SK-N-SH (cell line): ENCODE measurements around the gene SHROOM3. TPM values are rescaled to one million over a fixed set of nuclear protein-coding genes. Genes with fewer than 3 reads are reported as not detected.

Experiments used
- CTCF ChIA-PET: fragments of 300-600, 350-600 bp; formaldehyde crosslinking; extraction: SDS; loops from one replicate; lab custom pipeline; 2021; lab: Yijun Ruan, JAX
- POLR2A ChIA-PET: fragments of 350-600 bp; sonication (Branson Sonifier 250); formaldehyde crosslinking; extraction: SDS; loops from one replicate; lab custom pipeline; 2020; ENCODE audit warnings: antibody characterized with exemption, inconsistent platforms; lab: Yijun Ruan, JAX
- DNase-seq: peaks from one replicate; pipeline ENCODE4 v3.0.0; 2012
- H2AFZ ChIP-seq: fragments of 200-600 bp; sonication (generic); 2 replicates; pipeline ENCODE4 v1.8.1; 2016; ENCODE audit warnings: antibody characterized with exemption, mild to moderate bottlenecking, low read depth
- H3F3A ChIP-seq: fragments of 200-600 bp; sonication (generic); replicated peaks from 2 replicates; pipeline ENCODE3; 2016; ENCODE audit warnings: antibody characterized with exemption, mild to moderate bottlenecking; ENCODE audit not compliant: insufficient read depth
- H3K27ac ChIP-seq, 2 experiments: fragments of 200-500 bp in 1 of 2; fragments of 200-600 bp in 1 of 2; sonication (Bioruptor generic) in 1 of 2; sonication (generic), shearing (Covaris generic) in 1 of 2; 2 replicates each; pipeline versions ENCODE4 v1.5.1 to v1.6.1; 2014 to 2016; ENCODE audit warnings: low read depth in 2 of 2, inconsistent platforms in 1 of 2, low read length in 1 of 2, mild to moderate bottlenecking in 1 of 2, mixed read lengths in 1 of 2
- H3K27me3 ChIP-seq: fragments of 200-600 bp; sonication (generic), shearing (Covaris generic); 2 replicates; pipeline ENCODE4 v1.6.1; 2016; ENCODE audit warnings: mixed run types; ENCODE audit not compliant: insufficient read depth
- H3K36me3 ChIP-seq, 2 experiments: fragments of 200-500 bp in 1 of 2; fragments of 200-600 bp in 1 of 2; sonication (Bioruptor generic) in 1 of 2; sonication (generic) in 1 of 2; replicated peaks in 1 of 2; 2 replicates each; pipeline versions ENCODE3 to v1.5.1; 2014 to 2016; ENCODE audit warnings: low read length in 1 of 2, mild to moderate bottlenecking in 1 of 2; ENCODE audit not compliant: insufficient read depth in 2 of 2, control insufficient read depth in 1 of 2
- H3K4me1 ChIP-seq, 2 experiments: fragments of 200-500 bp in 1 of 2; fragments of 200-600 bp in 1 of 2; sonication (Bioruptor generic) in 1 of 2; sonication (generic), shearing (Covaris generic) in 1 of 2; 2 replicates each; pipeline versions ENCODE4 v1.5.1 to v1.6.1; 2014 to 2016; ENCODE audit warnings: low read depth in 1 of 2, low read length in 1 of 2, mixed run types in 1 of 2; ENCODE audit not compliant: insufficient read depth in 2 of 2, control insufficient read depth in 1 of 2
- H3K4me2 ChIP-seq: fragments of 200-600 bp; sonication (generic), shearing (Covaris generic); 2 replicates; pipeline ENCODE4 v1.6.1; 2017; ENCODE audit warnings: mixed run types
- H3K4me3 ChIP-seq, 2 experiments: fragments of 200-500 bp in 1 of 2; fragments of 200-600 bp in 1 of 2; sonication (Bioruptor generic) in 1 of 2; sonication (generic), shearing (Covaris generic) in 1 of 2; 2 replicates each; pipeline versions ENCODE4 v1.5.1 to v1.8.1; 2014 to 2016; ENCODE audit warnings: low read depth in 2 of 2, inconsistent platforms in 1 of 2, low read length in 1 of 2, mild to moderate bottlenecking in 1 of 2, mixed read lengths in 1 of 2, moderate library complexity in 1 of 2
- H3K79me2 ChIP-seq: fragments of 200-600 bp; sonication (generic); 2 replicates; pipeline ENCODE4 v1.8.1; 2017; ENCODE audit warnings: mild to moderate bottlenecking; ENCODE audit not compliant: insufficient read depth
- H3K9ac ChIP-seq: fragments of 200-600 bp; sonication (generic); 2 replicates; pipeline ENCODE4 v1.6.1; 2017; ENCODE audit warnings: mixed run types
- H3K9me2 ChIP-seq: fragments of 200-600 bp; sonication (generic); 2 replicates; pipeline ENCODE4 v1.6.1; 2017; ENCODE audit warnings: mixed run types
- H3K9me3 ChIP-seq: fragments of 200-600 bp; sonication (generic); 2 replicates; pipeline ENCODE4 v1.6.1; 2017; ENCODE audit warnings: mixed run types, mild to moderate bottlenecking, moderate library complexity
- H4K20me1 ChIP-seq: fragments of 200-600 bp; sonication (generic); 2 replicates; pipeline ENCODE4 v1.6.1; 2017; ENCODE audit warnings: mild to moderate bottlenecking, mixed run types; ENCODE audit not compliant: insufficient read depth
- CTCF ChIP-seq: fragments of 200-600 bp; sonication (generic); IDR thresholded peaks from 2 replicates; pipeline ENCODE4 v1.6.1; 2017; ENCODE audit warnings: antibody characterized with exemption, mild to moderate bottlenecking, moderate library complexity
- ELF1 ChIP-seq: IDR thresholded peaks from 2 replicates; pipeline ENCODE4 v1.4.0; 2012
- EP300 ChIP-seq, 2 experiments: IDR thresholded peaks; 2 replicates each; pipeline versions ENCODE4 v1.4.0 to v1.6.1; 2012; ENCODE audit warnings: borderline replicate concordance in 1 of 2, low read depth in 1 of 2, low read length in 1 of 2
- GATA2 ChIP-seq: sonication (generic); formaldehyde crosslinking; IDR thresholded peaks from 2 replicates; pipeline ENCODE4 v1.5.0; 2020; ENCODE audit warnings: mild to moderate bottlenecking, missing genetic modification reagents
- JUND ChIP-seq: IDR thresholded peaks from 2 replicates; pipeline ENCODE4 v1.4.0; 2012
- MEF2A ChIP-seq: IDR thresholded peaks from 2 replicates; pipeline ENCODE4 v1.4.0; 2012; ENCODE audit warnings: low read depth, borderline replicate concordance
- NRF1 ChIP-seq: IDR thresholded peaks from 2 replicates; pipeline ENCODE4 v1.6.1; 2012; ENCODE audit warnings: low read depth, mild to moderate bottlenecking, low read length
- POLR2AphosphoS5 ChIP-seq: IDR thresholded peaks from 2 replicates; pipeline ENCODE4 v1.6.1; 2012; ENCODE audit warnings: low read depth, low read length
- RAD21 ChIP-seq: IDR thresholded peaks from 2 replicates; pipeline ENCODE4 v1.6.1; 2012; ENCODE audit warnings: mild to moderate bottlenecking, low read length
- REST ChIP-seq: IDR thresholded peaks from 2 replicates; pipeline ENCODE4 v1.6.1; 2012; ENCODE audit warnings: mild to moderate bottlenecking, low read depth, low read length, moderate library complexity
- RFX5 ChIP-seq: IDR thresholded peaks from 2 replicates; pipeline ENCODE4 v1.6.1; 2012; ENCODE audit warnings: mild to moderate bottlenecking, improper control_type of control experiment, low read length
- SIN3A ChIP-seq: IDR thresholded peaks from 2 replicates; pipeline ENCODE4 v1.6.1; 2012; ENCODE audit warnings: low read depth, mild to moderate bottlenecking, low read length, moderate library complexity, borderline replicate concordance
- SMC3 ChIP-seq: IDR thresholded peaks from 2 replicates; pipeline ENCODE4 v1.6.1; 2012; ENCODE audit warnings: low read depth, low read length, improper control_type of control experiment
- TAF1 ChIP-seq: IDR thresholded peaks from 2 replicates; pipeline ENCODE4 v1.6.1; 2012; ENCODE audit warnings: low read depth, mild to moderate bottlenecking, low read length, moderate library complexity, borderline replicate concordance
- TCF12 ChIP-seq: IDR thresholded peaks from 2 replicates; pipeline ENCODE4 v1.4.0; 2012
- TEAD4 ChIP-seq: IDR thresholded peaks from 2 replicates; pipeline ENCODE4 v1.4.0; 2012; ENCODE audit warnings: mild to moderate bottlenecking, borderline replicate concordance; ENCODE audit not compliant: insufficient read depth
- USF1 ChIP-seq: IDR thresholded peaks from 2 replicates; pipeline ENCODE4 v1.4.0; 2012; ENCODE audit warnings: low read depth, borderline replicate concordance
- USF2 ChIP-seq: fragments of 150-350 bp; IDR thresholded peaks from 2 replicates; pipeline ENCODE4 v1.6.1; 2017; ENCODE audit warnings: antibody characterized with exemption, low read length, low read depth, borderline replicate concordance
- WGBS: methylation state at CpG from one replicate; pipeline ENCODE4 v1.1.6; 2017; ENCODE audit warnings: low lambda C conversion rate; 5-methylcytosine and 5-hydroxymethylcytosine counted together
- polyA plus RNA-seq, 3 experiments: library from polyadenylated mRNA; depleted of rRNA; stranded (reverse); fragments of >200 nt; gene quantifications; 2 replicates each; pipeline ENCODE4 v1.2.3, GENCODE V29; 2012

Gene SHROOM3
- polyA plus RNA-seq, 1 of the 3 experiments (the other 2 are of a cell fraction): 4.3 TPM

- CTCF ChIA-PET: interaction anchor here (1.3 to 3.6 kb wide), 5 partner anchors 15 to 251 kb away, joined by 3 to 11 read pairs (median 4); no protein-coding TSS in a partner anchor
- Histone ChIP-seq H3K9me3 (no peaks in the 10 kb centered on the region), H3K9ac (no peak overlapping the region), H3K27me3 (no peaks in the 10 kb centered on the region)
- 94% methylated on average over 2 of the region's 2 CpGs for WGBS
- TF ChIP-seq USF2 (no peak), MEF2A (no peak), NRF1 (no peak), JUND (no peak), EP300 (IDR thresholded peaks at IDR 0.05; ENCODE audit: borderline replicate concordance in 1 of 2, low read depth in 1 of 2, low read length in 1 of 2) (no peak), RFX5 (no peak), USF1 (no peak)
- TF ChIP-seq, all 33 proteins: peak for 0
- no peak for DNase-seq
- Histone ChIP-seq H3K79me2 (peaks cover 34% of the 10 kb centered on the region; the same call in 1 of the 2 replicates), H3K9me2 (no peaks in the 10 kb centered on the region), H3K4me1 (peaks cover 20 to 30% of the 10 kb centered on the region in 2 experiments), H3K27ac (no peak overlapping the region), H3K36me3 (peaks cover 41 to 63% of the 10 kb centered on the region in 2 experiments), H2AFZ (no peak overlapping the region), H3K4me3 (no peak overlapping the region), H3K4me2 (no peak overlapping the region), H3F3A (peaks cover 35% of the 10 kb centered on the region), H4K20me1 (no peaks in the 10 kb centered on the region)
- POLR2A ChIA-PET: no interaction called here
Observed at GRCh38 chr4:76756416-76756815, 321.4 kb downstream of the SHROOM3 start.

- Histone ChIP-seq H3K9me3 (no peaks in the 10 kb centered on the region), H3K4me3 (no peak overlapping the region), H3K4me1 (peaks cover 19 to 26% of the 10 kb centered on the region in 2 experiments), H3F3A (peaks cover 28% of the 10 kb centered on the region), H3K9ac (peak overlapping the region; percentile 0; the same call in 1 of the 2 replicates), H3K79me2 (peaks cover 28% of the 10 kb centered on the region; the same call in 1 of the 2 replicates), H2AFZ (no peak overlapping the region), H3K27me3 (no peaks in the 10 kb centered on the region), H3K36me3 (peaks cover 43 to 72% of the 10 kb centered on the region in 2 experiments), H3K4me2 (no peak overlapping the region), H3K27ac (peak overlapping the region; percentile 43 to 47; a peak in 3 of 4 replicates), H3K9me2 (no peaks in the 10 kb centered on the region), H4K20me1 (no peaks in the 10 kb centered on the region)
- ChIA-PET CTCF (interaction anchor here (0.6 to 3.6 kb wide), 31 partner anchors 8 to 766 kb away, joined by 3 to 11 read pairs (median 4); partner anchors contain the start of genes CCDC158, SDAD1, SEPTIN11 and STBD1), POLR2A (no interaction called here)
- no peak for DNase-seq
- 77% methylated on average over 9 of the region's 9 CpGs for WGBS
- TF ChIP-seq USF2: no peak
- no peak for TF ChIP-seq CTCF
- TF ChIP-seq REST: no peak
- no peak for TF ChIP-seq SMC3
- TF ChIP-seq POLR2AphosphoS5: no peak
- TF ChIP-seq TCF12: no peak
- TF ChIP-seq RAD21: no peak
- no peak for TF ChIP-seq GATA2 (CRISPR knock-in tag)
- TF ChIP-seq ELF1: no peak
- TF ChIP-seq MEF2A: no peak
- no peak for TF ChIP-seq EP300 (IDR thresholded peaks at IDR 0.05; ENCODE audit: borderline replicate concordance in 1 of 2, low read depth in 1 of 2, low read length in 1 of 2)
- TF ChIP-seq JUND: no peak
- TF ChIP-seq SIN3A: no peak
- no peak for TF ChIP-seq TAF1
- no peak for TF ChIP-seq TEAD4
Observed at GRCh38 chr4:76757418-76757939, 322.4 kb downstream of the SHROOM3 start.
